SK-N-SH treated with all-trans-retinoic acid at 6 μM for 48 hours (cell line): ENCODE results near the gene CCDC174.

Experiments used
- BACH2 ChIP-seq: fragments of 250-450 bp; sonication (Bioruptor Pico); IDR thresholded peaks from 2 replicates; pipeline ENCODE4 v1.9.0; 2021; ENCODE audit warnings: mild to moderate bottlenecking, borderline replicate concordance
- GLIS3 ChIP-seq: fragments of 250-450 bp; sonication (Bioruptor Pico); IDR thresholded peaks from 2 replicates; pipeline ENCODE4 v1.5.0; 2020; ENCODE audit warnings: mild to moderate bottlenecking, moderate library complexity
- RARB ChIP-seq: fragments of 250-450 bp; sonication (Bioruptor Pico); IDR thresholded peaks from 2 replicates; pipeline ENCODE4 v1.8.0; 2021; ENCODE audit warnings: mild to moderate bottlenecking, moderate library complexity
- SNAI2 ChIP-seq: fragments of 250-450 bp; sonication (Bioruptor Pico); IDR thresholded peaks from 2 replicates; pipeline ENCODE4 v1.5.0; 2020; ENCODE audit warnings: mild to moderate bottlenecking, moderate library complexity
- TCF4 ChIP-seq: fragments of 250-450 bp; sonication (Bioruptor Pico); IDR thresholded peaks from 2 replicates; pipeline ENCODE4 v1.8.0; 2021; ENCODE audit warnings: mild to moderate bottlenecking, moderate library complexity, borderline replicate concordance
- TOX ChIP-seq: fragments of 250-450 bp; sonication (Bioruptor Pico); IDR thresholded peaks from 2 replicates; pipeline ENCODE4 v1.8.0; 2021; ENCODE audit warnings: mild to moderate bottlenecking, moderate library complexity, borderline replicate concordance
- ZFP3 ChIP-seq: fragments of 250-450 bp; sonication (Bioruptor Pico); IDR thresholded peaks from 2 replicates; pipeline ENCODE4 v1.5.0; 2020; ENCODE audit warnings: mild to moderate bottlenecking, moderate library complexity
- ZNF565 ChIP-seq: fragments of 450-650 bp; formaldehyde crosslinking; conservative IDR thresholded peaks from 2 replicates; pipeline ENCODE4 v1.5.0; 2020; ENCODE audit warnings: low read depth, mild to moderate bottlenecking, moderate library complexity
- ZNF70 ChIP-seq: fragments of 450-650 bp; formaldehyde crosslinking; IDR thresholded peaks from 2 replicates; pipeline ENCODE4 v1.5.0; 2020; ENCODE audit warnings: mild to moderate bottlenecking, moderate library complexity
- TF ChIP-seq, protein P1 (sequence below): fragments of 250-450 bp; sonication (Bioruptor Pico); IDR thresholded peaks from 2 replicates; pipeline ENCODE4 v1.8.0; 2021; ENCODE audit warnings: low read depth, mild to moderate bottlenecking, moderate library complexity, borderline replicate concordance
- TF ChIP-seq, protein P2 (sequence below): fragments of 250-450 bp; sonication (Bioruptor Pico); IDR thresholded peaks from 2 replicates; pipeline ENCODE4 v1.5.1; 2021; ENCODE audit warnings: mild to moderate bottlenecking, moderate library complexity
- TF ChIP-seq, protein P3 (sequence below): fragments of 250-450 bp; sonication (Bioruptor Pico); IDR thresholded peaks from 2 replicates; pipeline ENCODE4 v1.8.0; 2020; ENCODE audit warnings: mild to moderate bottlenecking, moderate library complexity, borderline replicate concordance
- TF ChIP-seq, protein P4 (sequence below): fragments of 250-450 bp; sonication (Bioruptor Pico); IDR thresholded peaks from 2 replicates; pipeline ENCODE4 v1.5.1; 2020; ENCODE audit warnings: low read depth, mild to moderate bottlenecking, moderate library complexity

DNA sequence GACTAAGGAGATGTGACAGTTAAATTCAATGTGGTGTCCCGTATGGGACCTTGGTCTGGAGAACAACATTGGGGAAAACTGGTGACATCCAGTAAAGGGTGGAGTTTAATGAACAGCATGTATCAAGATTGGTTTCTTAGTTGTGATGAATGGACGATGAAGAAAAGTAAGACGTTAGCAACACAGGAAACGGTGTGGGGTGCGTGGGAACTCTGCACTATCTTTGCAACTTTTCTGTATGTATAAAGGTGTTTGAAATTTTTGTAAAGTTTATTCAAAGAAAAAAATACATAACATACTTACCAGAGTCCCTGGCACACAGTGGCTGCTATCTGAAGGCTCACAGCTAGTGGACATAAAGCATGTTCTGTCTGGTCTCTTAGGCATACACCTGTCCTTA lies 6.1 kb upstream of the CCDC174 start:
- TF ChIP-seq GLIS3 (no peak), ZFP3 (CRISPR knock-in tag) (no peak), ZNF565 (CRISPR knock-in tag) (no peak), BACH2 (CRISPR knock-in tag) (no peak), SNAI2 (CRISPR knock-in tag) (no peak), TOX (CRISPR knock-in tag) (no peak), RARB (CRISPR knock-in tag) (no peak), ZNF70 (CRISPR knock-in tag) (no peak), TCF4 (CRISPR knock-in tag) (no peak)
- TF ChIP-seq, protein P1, sequence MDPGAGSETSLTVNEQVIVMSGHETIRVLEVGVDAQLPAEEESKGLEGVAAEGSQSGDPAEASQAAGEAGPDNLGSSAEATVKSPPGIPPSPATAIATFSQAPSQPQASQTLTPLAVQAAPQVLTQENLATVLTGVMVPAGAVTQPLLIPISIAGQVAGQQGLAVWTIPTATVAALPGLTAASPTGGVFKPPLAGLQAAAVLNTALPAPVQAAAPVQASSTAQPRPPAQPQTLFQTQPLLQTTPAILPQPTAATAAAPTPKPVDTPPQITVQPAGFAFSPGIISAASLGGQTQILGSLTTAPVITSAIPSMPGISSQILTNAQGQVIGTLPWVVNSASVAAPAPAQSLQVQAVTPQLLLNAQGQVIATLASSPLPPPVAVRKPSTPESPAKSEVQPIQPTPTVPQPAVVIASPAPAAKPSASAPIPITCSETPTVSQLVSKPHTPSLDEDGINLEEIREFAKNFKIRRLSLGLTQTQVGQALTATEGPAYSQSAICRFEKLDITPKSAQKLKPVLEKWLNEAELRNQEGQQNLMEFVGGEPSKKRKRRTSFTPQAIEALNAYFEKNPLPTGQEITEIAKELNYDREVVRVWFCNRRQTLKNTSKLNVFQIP (CRISPR knock-in tag) = no peak
- TF ChIP-seq, protein P2, sequence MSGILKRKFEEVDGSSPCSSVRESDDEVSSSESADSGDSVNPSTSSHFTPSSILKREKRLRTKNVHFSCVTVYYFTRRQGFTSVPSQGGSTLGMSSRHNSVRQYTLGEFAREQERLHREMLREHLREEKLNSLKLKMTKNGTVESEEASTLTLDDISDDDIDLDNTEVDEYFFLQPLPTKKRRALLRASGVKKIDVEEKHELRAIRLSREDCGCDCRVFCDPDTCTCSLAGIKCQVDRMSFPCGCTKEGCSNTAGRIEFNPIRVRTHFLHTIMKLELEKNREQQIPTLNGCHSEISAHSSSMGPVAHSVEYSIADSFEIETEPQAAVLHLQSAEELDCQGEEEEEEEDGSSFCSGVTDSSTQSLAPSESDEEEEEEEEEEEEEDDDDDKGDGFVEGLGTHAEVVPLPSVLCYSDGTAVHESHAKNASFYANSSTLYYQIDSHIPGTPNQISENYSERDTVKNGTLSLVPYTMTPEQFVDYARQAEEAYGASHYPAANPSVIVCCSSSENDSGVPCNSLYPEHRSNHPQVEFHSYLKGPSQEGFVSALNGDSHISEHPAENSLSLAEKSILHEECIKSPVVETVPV = no peak
- TF ChIP-seq, protein P3, sequence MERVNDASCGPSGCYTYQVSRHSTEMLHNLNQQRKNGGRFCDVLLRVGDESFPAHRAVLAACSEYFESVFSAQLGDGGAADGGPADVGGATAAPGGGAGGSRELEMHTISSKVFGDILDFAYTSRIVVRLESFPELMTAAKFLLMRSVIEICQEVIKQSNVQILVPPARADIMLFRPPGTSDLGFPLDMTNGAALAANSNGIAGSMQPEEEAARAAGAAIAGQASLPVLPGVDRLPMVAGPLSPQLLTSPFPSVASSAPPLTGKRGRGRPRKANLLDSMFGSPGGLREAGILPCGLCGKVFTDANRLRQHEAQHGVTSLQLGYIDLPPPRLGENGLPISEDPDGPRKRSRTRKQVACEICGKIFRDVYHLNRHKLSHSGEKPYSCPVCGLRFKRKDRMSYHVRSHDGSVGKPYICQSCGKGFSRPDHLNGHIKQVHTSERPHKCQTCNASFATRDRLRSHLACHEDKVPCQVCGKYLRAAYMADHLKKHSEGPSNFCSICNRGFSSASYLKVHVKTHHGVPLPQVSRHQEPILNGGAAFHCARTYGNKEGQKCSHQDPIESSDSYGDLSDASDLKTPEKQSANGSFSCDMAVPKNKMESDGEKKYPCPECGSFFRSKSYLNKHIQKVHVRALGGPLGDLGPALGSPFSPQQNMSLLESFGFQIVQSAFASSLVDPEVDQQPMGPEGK (CRISPR knock-in tag) = no peak
- TF ChIP-seq, protein P4, sequence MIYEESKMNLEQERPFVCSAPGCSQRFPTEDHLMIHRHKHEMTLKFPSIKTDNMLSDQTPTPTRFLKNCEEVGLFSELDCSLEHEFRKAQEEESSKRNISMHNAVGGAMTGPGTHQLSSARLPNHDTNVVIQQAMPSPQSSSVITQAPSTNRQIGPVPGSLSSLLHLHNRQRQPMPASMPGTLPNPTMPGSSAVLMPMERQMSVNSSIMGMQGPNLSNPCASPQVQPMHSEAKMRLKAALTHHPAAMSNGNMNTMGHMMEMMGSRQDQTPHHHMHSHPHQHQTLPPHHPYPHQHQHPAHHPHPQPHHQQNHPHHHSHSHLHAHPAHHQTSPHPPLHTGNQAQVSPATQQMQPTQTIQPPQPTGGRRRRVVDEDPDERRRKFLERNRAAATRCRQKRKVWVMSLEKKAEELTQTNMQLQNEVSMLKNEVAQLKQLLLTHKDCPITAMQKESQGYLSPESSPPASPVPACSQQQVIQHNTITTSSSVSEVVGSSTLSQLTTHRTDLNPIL (CRISPR knock-in tag) = no peak
